DOHH2 (cell line): ENCODE results near the gene CYP4F11.
"Not testable (repeated sequence)": the region's sequence is repeated elsewhere in the genome, so short reads cannot be mapped to it uniquely, and the experiment has no call there.

Experiments used
- H3F3A ChIP-seq: fragments of 200-600 bp; sonication (generic), shearing (Covaris generic); 2 replicates; pipeline ENCODE4 v1.6.0; 2016; ENCODE audit warnings: antibody characterized with exemption, mild to moderate bottlenecking; ENCODE audit not compliant: control insufficient read depth, insufficient read depth
- H3K27ac ChIP-seq: fragments of 200-600 bp; sonication (generic); 2 replicates; pipeline ENCODE4 v1.5.1; 2014; ENCODE audit warnings: low read depth, mild to moderate bottlenecking, low read length, moderate library complexity
- H3K27me3 ChIP-seq: fragments of 200-600 bp; sonication (generic); 2 replicates; pipeline ENCODE4 v1.6.1; 2014; ENCODE audit warnings: mild to moderate bottlenecking, low read length, mixed read lengths; ENCODE audit not compliant: control insufficient read depth
- H3K36me3 ChIP-seq: fragments of 200-600 bp; sonication (generic); 2 replicates; pipeline ENCODE4 v1.6.1; 2014; ENCODE audit warnings: mild to moderate bottlenecking, low read length, moderate library complexity, mixed read lengths; ENCODE audit not compliant: control insufficient read depth
- H3K4me1 ChIP-seq: fragments of 200-600 bp; sonication (generic); 2 replicates; pipeline ENCODE4 v1.6.1; 2014; ENCODE audit warnings: mild to moderate bottlenecking, low read length, mixed read lengths; ENCODE audit not compliant: control insufficient read depth
- H3K4me2 ChIP-seq: fragments of 200-600 bp; sonication (generic); 2 replicates; pipeline ENCODE4 v1.6.0; 2014; ENCODE audit warnings: mild to moderate bottlenecking, low read length, moderate library complexity
- H3K4me3 ChIP-seq: fragments of 200-600 bp; sonication (generic); 2 replicates; pipeline ENCODE4 v1.5.1; 2014; ENCODE audit warnings: mild to moderate bottlenecking, low read length, mixed read lengths
- H3K79me2 ChIP-seq: fragments of 200-600 bp; sonication (generic); 2 replicates; pipeline ENCODE4 v1.6.1; 2014; ENCODE audit warnings: mild to moderate bottlenecking, low read length, mixed read lengths; ENCODE audit not compliant: control insufficient read depth
- H3K9me2 ChIP-seq: fragments of 200-600 bp; sonication (generic); replicated peaks from 2 replicates; pipeline ENCODE4 v1.6.1; 2014; ENCODE audit warnings: mild to moderate bottlenecking, low read length, mixed read lengths; ENCODE audit not compliant: control insufficient read depth
- H3K9me3 ChIP-seq: fragments of 200-600 bp; sonication (generic); 2 replicates; pipeline ENCODE4 v1.6.1; 2014; ENCODE audit warnings: antibody characterized with exemption, low read length, mixed read lengths; ENCODE audit not compliant: control insufficient read depth, insufficient read depth
- H4K20me1 ChIP-seq: fragments of 200-600 bp; sonication (generic); 2 replicates; pipeline ENCODE4 v1.6.0; 2014; ENCODE audit warnings: low read depth, mild to moderate bottlenecking, antibody characterized with exemption, low read length, moderate library complexity; ENCODE audit not compliant: control insufficient read depth, insufficient read depth
- CTCF ChIP-seq: fragments of 200-600 bp; sonication (generic); IDR thresholded peaks from one replicate; pipeline ENCODE4 v1.5.1; 2014; ENCODE audit warnings: antibody characterized with exemption, mild to moderate bottlenecking, low read depth, low read length; ENCODE audit not compliant: poor library complexity, severe bottlenecking
- EZH2phosphoT487 ChIP-seq: fragments of 200-600 bp; sonication (generic); IDR thresholded peaks from 2 replicates; pipeline ENCODE4 v1.6.1; 2017; ENCODE audit warnings: borderline replicate concordance, mild to moderate bottlenecking, antibody characterized with exemption, low read length, moderate library complexity, mixed read lengths

CYP4F11 gene

GRCh38 chr19:15976836-15977689 lies 42.7 kb upstream of the CYP4F11 start:
- Histone ChIP-seq H3K36me3 (no peaks in the 10 kb centered on the region), H3K4me3 (no peak overlapping the region), H3K79me2 (no peaks in the 10 kb centered on the region), H3F3A (no peaks in the 10 kb centered on the region), H4K20me1 (no peaks in the 10 kb centered on the region), H3K27me3 (no peaks in the 10 kb centered on the region), H3K4me2 (no peak overlapping the region), H3K9me3 (no peaks in the 10 kb centered on the region), H3K9me2 (no peaks in the 10 kb centered on the region), H3K27ac (no peak overlapping the region), H3K4me1 (no peaks in the 10 kb centered on the region)
- TF ChIP-seq EZH2phosphoT487 = no peak

- Histone ChIP-seq H3F3A (no peaks in the 10 kb centered on the region), H3K9me2 (no peaks in the 10 kb centered on the region), H3K4me2 (no peak overlapping the region), H3K4me3 (no peak overlapping the region), H3K27ac (no peak overlapping the region), H3K79me2 (no peaks in the 10 kb centered on the region), H3K27me3 (no peaks in the 10 kb centered on the region), H3K9me3 (no peaks in the 10 kb centered on the region), H4K20me1 (no peaks in the 10 kb centered on the region), H3K4me1 (no peaks in the 10 kb centered on the region), H3K36me3 (no peaks in the 10 kb centered on the region)
- no peak for TF ChIP-seq EZH2phosphoT487
- TF ChIP-seq CTCF = no peak
These were observed 40.5 kb upstream of the CYP4F11 start for GRCh38 chr19:15974856-15975255.

DNA sequence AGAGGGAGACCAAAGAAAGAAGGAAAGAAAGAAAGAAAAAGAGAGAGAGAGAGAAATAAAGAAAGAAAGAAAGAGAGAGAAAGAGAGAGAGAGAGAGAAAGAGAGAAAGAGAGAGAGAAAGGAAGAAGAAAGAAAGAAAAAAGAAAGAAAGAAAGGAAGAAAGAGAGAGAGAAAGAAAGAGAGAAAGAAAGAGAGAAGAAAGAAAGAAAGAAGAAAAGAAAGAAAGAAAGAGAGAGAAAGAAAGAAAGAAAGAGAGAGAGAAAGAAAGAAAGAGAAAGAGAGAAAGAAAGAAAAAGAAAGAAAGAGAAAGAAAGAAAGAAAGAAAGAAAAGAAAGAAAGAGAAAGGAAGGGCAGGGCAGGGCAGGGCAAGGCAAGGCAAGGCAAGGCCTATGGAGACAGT lies 37.7 kb upstream of the CYP4F11 start:
- not testable (repeated sequence) for H3K9me2 ChIP-seq, H3K4me2 ChIP-seq, H3K79me2 ChIP-seq, H3F3A ChIP-seq, H3K27ac ChIP-seq, H3K4me3 ChIP-seq, H3K9me3 ChIP-seq, H3K36me3 ChIP-seq, H4K20me1 ChIP-seq, H3K4me1 ChIP-seq, H3K27me3 ChIP-seq

DNA sequence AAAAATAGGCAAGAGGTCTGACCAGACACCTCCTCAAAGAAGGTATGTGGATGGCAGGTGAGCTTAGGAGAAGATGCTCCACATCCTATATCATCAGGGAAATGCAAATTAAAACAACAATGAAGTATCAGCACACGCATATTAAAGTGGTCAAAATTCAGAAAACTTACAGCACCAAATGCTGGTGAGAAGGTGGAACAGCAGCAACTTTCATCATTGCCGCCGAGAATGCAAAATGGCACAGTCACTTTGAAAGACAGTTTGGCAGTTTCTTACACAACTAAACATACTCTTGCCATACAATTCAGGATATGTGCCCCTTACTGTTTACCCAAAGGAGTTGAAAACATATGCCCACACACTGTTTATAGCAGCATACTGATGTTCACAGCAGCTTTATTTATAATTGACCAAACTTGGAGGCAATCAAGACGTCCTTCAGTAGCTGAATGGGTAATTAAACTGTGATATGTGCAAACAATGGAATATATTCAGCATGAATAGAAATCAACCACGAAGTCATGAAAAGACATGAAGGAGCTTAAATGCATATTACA lies 37.0 kb upstream of the CYP4F11 start:
- H3K79me2 ChIP-seq = no peaks in the 10 kb centered on the region
- H4K20me1 ChIP-seq = no peaks in the 10 kb centered on the region
- no peaks in the 10 kb centered on the region for H3F3A ChIP-seq
- no peaks in the 10 kb centered on the region for H3K9me2 ChIP-seq
- no peaks in the 10 kb centered on the region for H3K9me3 ChIP-seq
- no peaks in the 10 kb centered on the region for H3K4me1 ChIP-seq
- no peaks in the 10 kb centered on the region for H3K36me3 ChIP-seq
- H3K27ac ChIP-seq = no peak overlapping the region
- no peak overlapping the region for H3K4me2 ChIP-seq
- H3K27me3 ChIP-seq = no peaks in the 10 kb centered on the region
- H3K4me3 ChIP-seq = no peak overlapping the region
- TF ChIP-seq CTCF (no peak), EZH2phosphoT487 (no peak)
